C4-2B (cell line): ENCODE results near the gene ALPL.
A peak's percentile ranks its signal among the peaks of the same experiment; 100 is the strongest.

ENCODE experiments used
- H3K27ac ChIP-seq: fragments of 450-650 bp; 2 replicates; pipeline ENCODE4 v1.5.1; 2017
- ZFX ChIP-seq: fragments of 450-650 bp; IDR thresholded peaks from 2 replicates; pipeline ENCODE4 v1.6.1; 2017
- TF ChIP-seq, protein P1 (sequence below): fragments of 450-650 bp; conservative IDR thresholded peaks from 2 replicates; pipeline ENCODE4 v1.5.1; 2017; ENCODE audit warnings: mild to moderate bottlenecking

Gene ALPL

DNA sequence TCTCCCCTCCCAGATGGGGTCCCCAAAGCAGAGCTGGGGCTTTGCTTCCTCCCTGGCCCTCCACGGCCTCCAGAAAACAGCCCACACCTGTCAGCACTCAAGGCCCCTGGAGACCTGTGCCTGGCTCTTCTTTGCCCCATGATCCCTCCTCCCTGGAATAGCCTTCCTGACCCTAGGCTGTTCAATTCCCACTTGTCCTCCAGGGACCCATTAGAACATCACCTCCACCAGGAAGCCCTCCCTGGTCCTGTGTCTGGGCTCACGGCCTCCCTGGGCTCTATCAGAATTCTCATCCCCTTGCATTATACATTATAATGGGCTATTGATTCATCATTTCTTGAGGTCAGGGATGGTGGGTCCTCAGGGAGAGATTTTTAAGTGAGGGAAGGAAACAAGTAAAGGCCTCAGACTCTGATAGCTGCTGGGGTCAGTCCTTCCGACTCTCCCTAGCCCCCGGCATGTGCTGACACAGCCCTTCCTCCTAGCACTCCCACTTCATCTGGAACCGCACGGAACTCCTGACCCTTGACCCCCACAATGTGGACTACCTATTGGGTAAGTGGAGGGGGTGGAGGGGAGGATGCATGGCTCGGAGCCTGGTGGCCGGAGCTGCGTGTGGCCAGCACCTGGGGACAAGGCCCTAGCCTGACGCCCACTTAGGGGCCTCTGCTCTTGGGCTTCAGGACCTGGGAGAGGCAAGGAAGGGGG lies 60.8 kb downstream of the ALPL start:
- TF ChIP-seq, protein P1, sequence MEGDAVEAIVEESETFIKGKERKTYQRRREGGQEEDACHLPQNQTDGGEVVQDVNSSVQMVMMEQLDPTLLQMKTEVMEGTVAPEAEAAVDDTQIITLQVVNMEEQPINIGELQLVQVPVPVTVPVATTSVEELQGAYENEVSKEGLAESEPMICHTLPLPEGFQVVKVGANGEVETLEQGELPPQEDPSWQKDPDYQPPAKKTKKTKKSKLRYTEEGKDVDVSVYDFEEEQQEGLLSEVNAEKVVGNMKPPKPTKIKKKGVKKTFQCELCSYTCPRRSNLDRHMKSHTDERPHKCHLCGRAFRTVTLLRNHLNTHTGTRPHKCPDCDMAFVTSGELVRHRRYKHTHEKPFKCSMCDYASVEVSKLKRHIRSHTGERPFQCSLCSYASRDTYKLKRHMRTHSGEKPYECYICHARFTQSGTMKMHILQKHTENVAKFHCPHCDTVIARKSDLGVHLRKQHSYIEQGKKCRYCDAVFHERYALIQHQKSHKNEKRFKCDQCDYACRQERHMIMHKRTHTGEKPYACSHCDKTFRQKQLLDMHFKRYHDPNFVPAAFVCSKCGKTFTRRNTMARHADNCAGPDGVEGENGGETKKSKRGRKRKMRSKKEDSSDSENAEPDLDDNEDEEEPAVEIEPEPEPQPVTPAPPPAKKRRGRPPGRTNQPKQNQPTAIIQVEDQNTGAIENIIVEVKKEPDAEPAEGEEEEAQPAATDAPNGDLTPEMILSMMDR: no peak
- TF ChIP-seq ZFX: no peak
- H3K27ac ChIP-seq: no peak overlapping the region

GRCh38 chr1:21570528-21570875 lies 61.3 kb downstream of the ALPL start:
- no peak for TF ChIP-seq ZFX
- TF ChIP-seq, protein P1: no peak
- H3K27ac ChIP-seq: no peak overlapping the region

GRCh38 chr1:21570885-21571284 lies 61.7 kb downstream of the ALPL start:
- no peak overlapping the region for H3K27ac ChIP-seq
- TF ChIP-seq, protein P1: no peak
- TF ChIP-seq ZFX: no peak

- no peak overlapping the region for H3K27ac ChIP-seq
- no peak for TF ChIP-seq ZFX
- TF ChIP-seq, protein P1: no peak
Observed at GRCh38 chr1:21572221-21572620, 63.0 kb downstream of the ALPL start.

DNA sequence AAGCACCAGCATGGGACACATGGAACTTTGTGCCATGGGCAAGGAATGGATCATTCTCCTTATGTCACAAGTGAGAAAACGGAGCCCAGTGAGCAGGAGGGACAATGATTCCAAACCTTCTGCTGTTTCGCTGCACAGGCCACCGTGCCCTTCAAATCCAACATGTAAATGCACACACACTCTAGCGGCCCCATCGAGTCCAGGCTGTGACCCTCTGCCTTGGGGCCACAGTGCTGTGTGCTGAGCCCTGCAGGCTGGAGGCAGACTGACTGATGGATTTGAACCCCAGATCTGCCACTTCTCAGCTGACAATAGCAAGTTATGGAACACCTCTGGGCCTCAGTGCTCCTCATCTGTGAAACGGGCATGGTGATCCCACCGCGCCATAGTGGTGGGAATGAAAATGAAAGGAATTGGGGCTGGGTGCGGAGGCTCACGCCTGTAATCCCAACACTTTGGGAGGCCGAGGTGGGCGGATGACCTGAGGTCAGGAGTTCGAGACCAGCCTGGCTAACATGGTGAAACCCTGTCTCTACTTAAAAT lies 63.6 kb downstream of the ALPL start:
- H3K27ac ChIP-seq: no peak overlapping the region
- no peak for TF ChIP-seq ZFX
- TF ChIP-seq, protein P1: no peak

GRCh38 chr1:21573475-21573874 lies 64.3 kb downstream of the ALPL start:
- TF ChIP-seq ZFX: no peak
- TF ChIP-seq, protein P1: no peak
- H3K27ac ChIP-seq: no peak overlapping the region

DNA sequence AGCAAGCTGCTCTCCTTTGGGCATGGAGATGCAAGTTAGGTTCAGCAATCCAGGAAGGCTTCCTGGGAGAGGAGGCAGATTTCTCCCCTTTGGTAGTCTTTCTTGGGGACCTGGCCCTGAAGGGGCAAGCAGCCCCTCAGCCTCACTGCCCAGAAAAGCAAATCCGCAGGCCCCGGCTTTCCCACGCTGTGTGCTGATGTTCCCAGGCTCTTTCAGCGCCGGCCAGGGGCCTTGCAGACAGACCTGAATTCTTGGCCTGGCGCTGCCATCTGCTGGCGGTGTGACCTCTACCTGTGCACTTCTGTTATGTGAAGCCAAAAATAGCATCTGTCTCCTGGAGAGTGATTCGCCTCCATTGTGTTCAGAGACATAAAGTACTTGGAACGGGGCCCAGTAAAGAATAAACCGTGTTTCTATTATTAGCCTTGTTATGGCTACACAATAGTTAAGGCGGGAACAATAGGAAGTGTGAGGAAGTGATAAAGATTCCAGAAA lies 64.8 kb downstream of the ALPL start:
- TF ChIP-seq ZFX: no peak
- TF ChIP-seq, protein P1: peak; percentile 66
- no peak overlapping the region for H3K27ac ChIP-seq
